Mesothelial cell of epicardium (in vitro differentiated cells): ENCODE measurements around the gene SLC7A10. TPM values are rescaled to one million over a fixed set of nuclear protein-coding genes. Genes with fewer than 3 reads are reported as not detected.
"Not testable (repeated sequence)": the region's sequence is repeated elsewhere in the genome, so short reads cannot be mapped to it uniquely, and the experiment has no call there.

Experiments used
- DNase-seq, 2 experiments: peaks; one replicate each; pipeline ENCODE4 v3.0.0; 2021; ENCODE audit warnings: low spot score in 2 of 2; ENCODE audit not compliant: unreplicated experiment in 2 of 2
- H3K27ac Mint-ChIP-seq: 2 replicates; pipeline ENCODE4 v1.8.0; 2021; ENCODE audit warnings: mixed read lengths
- H3K27me3 Mint-ChIP-seq: 2 replicates; pipeline ENCODE4 v1.8.0; 2021; ENCODE audit warnings: low read depth, mixed read lengths
- H3K36me3 Mint-ChIP-seq: 2 replicates; pipeline ENCODE4 v1.8.0; 2021; ENCODE audit warnings: mixed read lengths
- H3K4me1 Mint-ChIP-seq: 2 replicates; pipeline ENCODE4 v1.8.0; 2021; ENCODE audit warnings: mixed read lengths
- H3K4me3 Mint-ChIP-seq: 2 replicates; pipeline ENCODE4 v1.8.0; 2021; ENCODE audit warnings: mild to moderate bottlenecking, moderate library complexity, mixed read lengths
- H3K9me3 Mint-ChIP-seq: 2 replicates; pipeline ENCODE4 v1.8.0; 2021; ENCODE audit warnings: mixed read lengths
- total RNA-seq: library from RNA; stranded (reverse); gene quantifications from 3 replicates; pipeline ENCODE4 v1.2.1, GENCODE V29; 2021
- TF ChIP-seq, protein P1 (sequence below): fragments of 200-600 bp; sonication (generic); IDR thresholded peaks from one replicate; pipeline ENCODE4 v1.5.0; 2021; ENCODE audit warnings: antibody characterized with exemption; ENCODE audit not compliant: unreplicated experiment

Gene SLC7A10
- total RNA-seq, 1 donor from 2014 or later: 0.92 TPM

DNA sequence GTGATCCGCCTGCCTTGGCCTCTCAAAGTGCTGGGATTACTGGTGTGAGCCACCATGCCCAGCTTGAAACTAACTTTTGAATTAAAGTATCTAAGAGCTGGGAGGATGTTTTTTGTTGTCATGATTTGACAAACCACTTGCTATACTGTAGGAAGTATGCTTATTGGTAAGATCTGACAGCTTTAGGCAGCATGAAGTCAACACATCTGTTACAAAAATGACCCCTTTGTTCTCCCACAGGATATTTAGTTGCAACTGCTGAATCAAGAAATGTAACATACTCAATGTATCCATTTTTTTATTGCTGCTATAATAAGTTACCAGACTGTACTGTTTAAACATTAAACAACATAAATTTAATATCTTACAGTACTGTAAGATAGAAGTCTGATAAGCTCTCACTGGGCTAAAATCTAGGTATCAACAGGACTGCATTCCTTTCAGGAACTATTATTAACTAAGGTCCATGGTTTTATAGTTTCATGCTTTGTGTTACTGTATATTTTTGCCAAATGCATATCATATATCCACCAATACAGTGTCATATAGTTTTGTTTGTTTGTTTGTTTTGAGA lies 54.3 kb downstream of the SLC7A10 start:
- Mint-ChIP-seq H3K9me3 (peaks cover 16% of the 10 kb centered on the region), H3K27ac (no peak overlapping the region), H3K4me1 (peaks cover 22% of the 10 kb centered on the region), H3K4me3 (no peak overlapping the region), H3K36me3 (peaks cover 14% of the 10 kb centered on the region), H3K27me3 (no peaks in the 10 kb centered on the region)
- TF ChIP-seq, protein P1, sequence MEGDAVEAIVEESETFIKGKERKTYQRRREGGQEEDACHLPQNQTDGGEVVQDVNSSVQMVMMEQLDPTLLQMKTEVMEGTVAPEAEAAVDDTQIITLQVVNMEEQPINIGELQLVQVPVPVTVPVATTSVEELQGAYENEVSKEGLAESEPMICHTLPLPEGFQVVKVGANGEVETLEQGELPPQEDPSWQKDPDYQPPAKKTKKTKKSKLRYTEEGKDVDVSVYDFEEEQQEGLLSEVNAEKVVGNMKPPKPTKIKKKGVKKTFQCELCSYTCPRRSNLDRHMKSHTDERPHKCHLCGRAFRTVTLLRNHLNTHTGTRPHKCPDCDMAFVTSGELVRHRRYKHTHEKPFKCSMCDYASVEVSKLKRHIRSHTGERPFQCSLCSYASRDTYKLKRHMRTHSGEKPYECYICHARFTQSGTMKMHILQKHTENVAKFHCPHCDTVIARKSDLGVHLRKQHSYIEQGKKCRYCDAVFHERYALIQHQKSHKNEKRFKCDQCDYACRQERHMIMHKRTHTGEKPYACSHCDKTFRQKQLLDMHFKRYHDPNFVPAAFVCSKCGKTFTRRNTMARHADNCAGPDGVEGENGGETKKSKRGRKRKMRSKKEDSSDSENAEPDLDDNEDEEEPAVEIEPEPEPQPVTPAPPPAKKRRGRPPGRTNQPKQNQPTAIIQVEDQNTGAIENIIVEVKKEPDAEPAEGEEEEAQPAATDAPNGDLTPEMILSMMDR: no peak
- DNase-seq: no peak

DNA sequence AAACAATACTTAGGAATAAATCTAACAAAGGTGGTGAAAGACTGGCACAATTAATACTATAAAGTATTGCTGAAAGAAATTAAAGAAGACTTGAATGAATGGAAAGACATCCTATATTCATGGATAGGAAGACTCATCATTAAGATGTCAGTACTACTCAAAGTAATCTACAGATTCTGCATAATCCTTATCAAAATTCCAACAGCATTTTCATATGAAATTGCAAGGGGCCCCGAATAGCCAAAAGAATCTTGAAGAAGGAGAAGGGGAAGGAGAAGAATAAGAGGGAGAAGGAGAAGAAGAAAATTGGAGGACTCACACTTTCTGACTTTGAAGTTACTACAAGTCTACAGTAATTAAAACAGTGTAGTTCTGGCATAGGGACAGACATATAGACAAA lies 57.1 kb downstream of the SLC7A10 start:
- Mint-ChIP-seq H3K4me3 (no peak overlapping the region), H3K9me3 (peaks cover 16% of the 10 kb centered on the region), H3K27ac (no peak overlapping the region), H3K4me1 (peaks cover 7% of the 10 kb centered on the region), H3K27me3 (no peaks in the 10 kb centered on the region), H3K36me3 (peaks cover 14% of the 10 kb centered on the region)
- DNase-seq: no peak
- TF ChIP-seq, protein P1: no peak

GRCh38 chr19:33167438-33167837 lies 58.2 kb downstream of the SLC7A10 start:
- H3K4me1 Mint-ChIP-seq: peaks cover 3% of the 10 kb centered on the region
- peaks cover 13% of the 10 kb centered on the region for H3K36me3 Mint-ChIP-seq
- DNase-seq: no peak
- TF ChIP-seq, protein P1: no peak
- H3K4me3 Mint-ChIP-seq: no peak overlapping the region
- H3K9me3 Mint-ChIP-seq: peaks cover 16% of the 10 kb centered on the region
- H3K27ac Mint-ChIP-seq: no peak overlapping the region
- H3K27me3 Mint-ChIP-seq: no peaks in the 10 kb centered on the region

DNA sequence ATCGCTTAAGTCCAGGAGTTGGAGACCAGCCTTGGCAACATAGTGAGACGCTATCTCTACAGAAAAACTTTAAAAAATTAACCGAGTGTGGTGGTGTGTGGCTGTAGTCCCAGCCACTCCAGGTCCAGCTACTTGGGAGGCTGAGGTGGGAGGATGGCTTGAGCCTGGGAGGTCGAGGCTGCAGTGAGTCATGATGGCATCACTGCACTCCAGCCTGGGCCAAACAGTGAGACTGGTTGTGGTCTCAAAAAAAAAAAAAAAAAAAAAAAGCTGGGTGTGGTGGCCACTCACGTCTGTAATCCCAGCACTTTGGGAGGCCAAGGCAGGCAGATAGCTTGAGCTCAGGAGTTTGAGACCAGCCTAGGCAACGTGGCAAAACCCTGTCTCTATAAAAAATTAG lies 59.6 kb downstream of the SLC7A10 start:
- H3K4me3 Mint-ChIP-seq, H3K27ac Mint-ChIP-seq, H3K4me1 Mint-ChIP-seq, H3K27me3 Mint-ChIP-seq, DNase-seq: not testable (repeated sequence)
- peaks cover 12% of the 10 kb centered on the region for H3K36me3 Mint-ChIP-seq
- H3K9me3 Mint-ChIP-seq: peaks cover 16% of the 10 kb centered on the region

- Mint-ChIP-seq H3K27me3 (no peaks in the 10 kb centered on the region), H3K9me3 (peaks cover 7% of the 10 kb centered on the region), H3K27ac (no peak overlapping the region), H3K4me1 (no peaks in the 10 kb centered on the region), H3K4me3 (no peak overlapping the region), H3K36me3 (peaks cover 4% of the 10 kb centered on the region)
- TF ChIP-seq, protein P1: no peak
- no peak for DNase-seq
These were observed 62.2 kb downstream of the SLC7A10 start for GRCh38 chr19:33163481-33163880.

DNA sequence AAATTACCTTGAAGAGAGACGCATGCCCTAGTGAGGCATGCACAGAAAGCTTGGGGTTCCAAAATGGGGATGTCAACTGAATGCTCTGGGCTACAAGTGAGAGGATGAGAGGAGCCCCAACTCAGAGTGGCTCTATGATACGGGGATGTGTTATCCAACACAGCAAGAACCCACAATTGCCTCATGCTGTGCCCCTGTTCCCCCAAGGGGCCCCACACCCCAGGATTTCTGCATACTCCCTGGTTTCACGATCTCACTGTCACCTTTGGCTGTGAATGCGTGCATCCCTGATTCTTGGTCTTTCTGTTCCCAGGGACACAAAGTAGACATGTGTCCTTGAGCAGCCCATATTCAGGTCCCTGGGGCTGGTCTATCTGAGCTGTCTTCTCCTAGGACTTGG lies 64.4 kb downstream of the SLC7A10 start:
- DNase-seq: no peak
- TF ChIP-seq, protein P1: no peak
- Mint-ChIP-seq H3K27me3 (no peaks in the 10 kb centered on the region), H3K4me1 (no peaks in the 10 kb centered on the region), H3K27ac (no peak overlapping the region), H3K4me3 (no peak overlapping the region), H3K9me3 (no peaks in the 10 kb centered on the region), H3K36me3 (no peaks in the 10 kb centered on the region)
